Caco-2 (cell line): ENCODE results near the gene LRRC4C. TPM values are rescaled to one million over a fixed set of nuclear protein-coding genes. Genes with fewer than 3 reads are reported as not detected.
"Not testable (repeated sequence)": the region's sequence is repeated elsewhere in the genome, so short reads cannot be mapped to it uniquely, and the experiment has no call there.

Experiments
- BruUV-seq: library from RNA; stranded (reverse); fragments of 400-500 nt; replicated peaks from 2 replicates; lab custom pipeline; 2021; lab: Mats Ljungman, UMichigan
- CTCF ChIA-PET: fragments of 300-600 bp; sonication (Branson Sonifier 250); formaldehyde crosslinking; loops from one replicate; lab custom pipeline; 2022; ENCODE audit warnings: antibody characterized with exemption; lab: Charles Lee
- POLR2A ChIA-PET: fragments of 300-600 bp; sonication (Branson Sonifier 250); formaldehyde crosslinking; loops from one replicate; lab custom pipeline; 2022; ENCODE audit warnings: antibody characterized with exemption; lab: Charles Lee
- DNase-seq, 2 experiments: peaks; one replicate each; pipeline versions ENCODE4 v3.0.0 to v3.0.0-alpha.2; 2020 to 2022
- H3K27me3 ChIP-seq: replicated peaks from 2 replicates; pipeline ENCODE4 v1.6.0; 2011; ENCODE audit warnings: low read length; ENCODE audit not compliant: control insufficient read depth, insufficient read depth
- H3K36me3 ChIP-seq: 2 replicates; pipeline ENCODE4 v1.5.1; 2011; ENCODE audit warnings: low read length; ENCODE audit not compliant: control insufficient read depth, insufficient read depth
- H3K4me1 ChIP-seq: fragments of 250-450 bp; sonication (Bioruptor Pico); 2 replicates; pipeline ENCODE4 v1.5.1; 2020; ENCODE audit warnings: mild to moderate bottlenecking
- H3K4me3 ChIP-seq: 2 replicates; pipeline ENCODE4 v1.5.1; 2011; ENCODE audit warnings: low read depth, mild to moderate bottlenecking, control low read depth, low read length
- H3K9me3 ChIP-seq: fragments of 250-450 bp; sonication (Bioruptor Pico); 2 replicates; pipeline ENCODE4 v1.5.1; 2020; ENCODE audit warnings: mild to moderate bottlenecking, moderate library complexity
- H3K27ac Mint-ChIP-seq: one replicate; pipeline ENCODE4 v1.8.0; 2022; ENCODE audit warnings: mixed read lengths; ENCODE audit not compliant: unreplicated experiment
- H3K27me3 Mint-ChIP-seq: one replicate; pipeline ENCODE4 v1.8.0; 2022; ENCODE audit warnings: mixed read lengths; ENCODE audit not compliant: insufficient read depth, unreplicated experiment
- H3K36me3 Mint-ChIP-seq: one replicate; pipeline ENCODE4 v1.8.0; 2022; ENCODE audit warnings: mild to moderate bottlenecking, mixed read lengths; ENCODE audit not compliant: insufficient read depth, unreplicated experiment
- H3K4me1 Mint-ChIP-seq: one replicate; pipeline ENCODE4 v1.8.0; 2022; ENCODE audit warnings: low read depth, mixed read lengths; ENCODE audit not compliant: unreplicated experiment
- H3K4me3 Mint-ChIP-seq: one replicate; pipeline ENCODE4 v1.8.0; 2022; ENCODE audit warnings: mild to moderate bottlenecking, moderate library complexity, mixed read lengths; ENCODE audit not compliant: unreplicated experiment
- H3K9me3 Mint-ChIP-seq: one replicate; pipeline ENCODE4 v1.8.0; 2022; ENCODE audit warnings: mixed read lengths; ENCODE audit not compliant: unreplicated experiment
- CTCF ChIP-seq, 2 experiments: fragments of 200-600 bp in 1 of 2; IDR thresholded peaks; 1 replicate in 1 of 2; 2 replicates in 1 of 2; pipeline versions ENCODE4 v1.5.1 to v1.8.0; 2011 to 2022; ENCODE audit warnings: antibody characterized with exemption in 1 of 2, control low read depth in 1 of 2, inconsistent platforms in 1 of 2, low read depth in 1 of 2, low read length in 1 of 2, mild to moderate bottlenecking in 1 of 2, moderate library complexity in 1 of 2; ENCODE audit not compliant: insufficient read depth in 1 of 2, severe bottlenecking in 1 of 2, unreplicated experiment in 1 of 2
- intact Hi-C: fragments of 100-400 bp; cut with micrococcal nuclease; formaldehyde crosslinking; loops from one replicate; pipeline ENCODE4 v1.10.0; 2022; ENCODE audit not compliant: unreplicated experiment
- total RNA-seq: library from RNA; stranded (reverse); gene quantifications from 2 replicates; pipeline ENCODE4 v1.2.3, GENCODE V29; 2022

LRRC4C gene
- total RNA-seq, 1 experiment from 2014 or later: not detected

- Histone ChIP-seq H3K27me3 (no peaks in the 10 kb centered on the region), H3K9me3 (no peaks in the 10 kb centered on the region), H3K36me3 (no peaks in the 10 kb centered on the region), H3K4me1 (no peaks in the 10 kb centered on the region), H3K4me3 (no peak overlapping the region)
- intact Hi-C loops: no loop called here
- no peaks in the 10 kb centered on the region for H3K9me3 Mint-ChIP-seq
- no peaks in the 10 kb centered on the region for H3K4me1 Mint-ChIP-seq
- TF ChIP-seq CTCF (IDR thresholded peaks at IDR 0.05; ENCODE audit: insufficient read depth in 1 of 2, low read depth in 1 of 2, low read length in 1 of 2, severe bottlenecking in 1 of 2, unreplicated experiment in 1 of 2): no peak
- no peak overlapping the region for H3K27ac Mint-ChIP-seq
- no peak for DNase-seq
- H3K27me3 Mint-ChIP-seq: no peaks in the 10 kb centered on the region
- BruUV-seq: no TSS peak
- ChIA-PET POLR2A (no interaction called here), CTCF (no interaction called here)
- H3K36me3 Mint-ChIP-seq: no peaks in the 10 kb centered on the region
- H3K4me3 Mint-ChIP-seq: no peak overlapping the region
These were observed 915.3 kb downstream of the LRRC4C start for GRCh38 chr11:40544162-40544561.

GRCh38 chr11:40542821-40543220 lies 916.6 kb downstream of the LRRC4C start:
- peaks cover 2% of the 10 kb centered on the region for H3K27me3 Mint-ChIP-seq
- no peaks in the 10 kb centered on the region for H3K9me3 ChIP-seq
- POLR2A ChIA-PET: no interaction called here
- BruUV-seq: no TSS peak
- CTCF ChIA-PET: no interaction called here
- no peaks in the 10 kb centered on the region for H3K36me3 ChIP-seq
- no peaks in the 10 kb centered on the region for H3K9me3 Mint-ChIP-seq
- H3K27me3 ChIP-seq: no peaks in the 10 kb centered on the region; the same call in 1 of the 2 replicates
- H3K4me1 ChIP-seq: no peaks in the 10 kb centered on the region
- no peak for TF ChIP-seq CTCF (IDR thresholded peaks at IDR 0.05; ENCODE audit: insufficient read depth in 1 of 2, low read depth in 1 of 2, low read length in 1 of 2, severe bottlenecking in 1 of 2, unreplicated experiment in 1 of 2)
- no peak overlapping the region for H3K4me3 ChIP-seq
- no peaks in the 10 kb centered on the region for H3K36me3 Mint-ChIP-seq
- intact Hi-C loops: no loop called here
- no peak for DNase-seq
- no peaks in the 10 kb centered on the region for H3K4me1 Mint-ChIP-seq
- no peak overlapping the region for H3K4me3 Mint-ChIP-seq
- H3K27ac Mint-ChIP-seq: no peak overlapping the region

GRCh38 chr11:40537734-40538133 lies 921.7 kb downstream of the LRRC4C start:
- H3K27ac Mint-ChIP-seq: no peak overlapping the region
- CTCF ChIA-PET: no interaction called here

GRCh38 chr11:40522080-40522479 lies 937.4 kb downstream of the LRRC4C start:
- H3K36me3 ChIP-seq, H3K27me3 ChIP-seq, CTCF ChIA-PET, H3K27ac Mint-ChIP-seq, H3K4me1 ChIP-seq, H3K9me3 ChIP-seq, DNase-seq, H3K27me3 Mint-ChIP-seq, H3K9me3 Mint-ChIP-seq, POLR2A ChIA-PET, BruUV-seq, H3K4me3 ChIP-seq, H3K4me3 Mint-ChIP-seq, H3K4me1 Mint-ChIP-seq, H3K36me3 Mint-ChIP-seq, intact Hi-C loops: not testable (repeated sequence)

More at GRCh38 chr11:40537734-40538133, 921.7 kb downstream of the LRRC4C start:
- BruUV-seq: no TSS peak
- POLR2A ChIA-PET: no interaction called here
- H3K36me3 ChIP-seq: no peaks in the 10 kb centered on the region
- no peaks in the 10 kb centered on the region for H3K4me1 Mint-ChIP-seq
- no peaks in the 10 kb centered on the region for H3K9me3 Mint-ChIP-seq
- DNase-seq: no peak
- peaks cover 2% of the 10 kb centered on the region for H3K27me3 Mint-ChIP-seq
- H3K27me3 ChIP-seq: no peaks in the 10 kb centered on the region; the same call in 1 of the 2 replicates
- no peaks in the 10 kb centered on the region for H3K36me3 Mint-ChIP-seq
- H3K4me1 ChIP-seq: no peaks in the 10 kb centered on the region
- H3K4me3 ChIP-seq: no peak overlapping the region
- no peaks in the 10 kb centered on the region for H3K9me3 ChIP-seq
- TF ChIP-seq CTCF (IDR thresholded peaks at IDR 0.05; ENCODE audit: insufficient read depth in 1 of 2, low read depth in 1 of 2, low read length in 1 of 2, severe bottlenecking in 1 of 2, unreplicated experiment in 1 of 2): no peak
- no peak overlapping the region for H3K4me3 Mint-ChIP-seq
- intact Hi-C loops: no loop called here
